ENCODE results near the gene KLK6. TPM values are rescaled to one million over a fixed set of nuclear protein-coding genes. Genes with fewer than 3 reads are reported as not detected.
A peak's percentile ranks its signal among the peaks of the same experiment; 100 is the strongest.

Gene KLK6
- polyA plus RNA-seq, 3 donors, result not detected

DNA sequence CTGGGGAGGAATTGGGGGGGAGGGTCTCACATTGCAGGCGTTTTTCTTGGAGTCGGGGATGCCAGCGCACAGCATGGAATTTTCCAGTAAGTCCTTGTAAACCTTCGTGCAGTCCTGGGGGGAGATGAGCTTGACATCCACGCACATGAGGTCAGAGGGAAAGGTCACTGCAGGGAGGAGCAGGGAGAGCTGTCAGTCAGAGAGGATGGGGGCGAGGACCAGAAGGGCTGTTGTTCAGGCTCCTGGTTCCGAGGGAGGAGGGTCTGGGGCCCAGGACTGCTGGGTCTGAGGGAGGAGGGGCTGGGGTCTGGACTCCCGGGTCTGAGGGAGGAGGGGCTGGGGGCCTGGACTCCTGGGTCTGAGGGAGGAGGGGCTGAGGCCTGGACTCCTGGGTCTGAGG is 10.4 kb upstream of the KLK6 start:
- H4K20me1 ChIP-seq (ENCODE audit: insufficient read depth, low read length), result no peaks in the 10 kb centered on the region
- TF ChIP-seq, protein P1, sequence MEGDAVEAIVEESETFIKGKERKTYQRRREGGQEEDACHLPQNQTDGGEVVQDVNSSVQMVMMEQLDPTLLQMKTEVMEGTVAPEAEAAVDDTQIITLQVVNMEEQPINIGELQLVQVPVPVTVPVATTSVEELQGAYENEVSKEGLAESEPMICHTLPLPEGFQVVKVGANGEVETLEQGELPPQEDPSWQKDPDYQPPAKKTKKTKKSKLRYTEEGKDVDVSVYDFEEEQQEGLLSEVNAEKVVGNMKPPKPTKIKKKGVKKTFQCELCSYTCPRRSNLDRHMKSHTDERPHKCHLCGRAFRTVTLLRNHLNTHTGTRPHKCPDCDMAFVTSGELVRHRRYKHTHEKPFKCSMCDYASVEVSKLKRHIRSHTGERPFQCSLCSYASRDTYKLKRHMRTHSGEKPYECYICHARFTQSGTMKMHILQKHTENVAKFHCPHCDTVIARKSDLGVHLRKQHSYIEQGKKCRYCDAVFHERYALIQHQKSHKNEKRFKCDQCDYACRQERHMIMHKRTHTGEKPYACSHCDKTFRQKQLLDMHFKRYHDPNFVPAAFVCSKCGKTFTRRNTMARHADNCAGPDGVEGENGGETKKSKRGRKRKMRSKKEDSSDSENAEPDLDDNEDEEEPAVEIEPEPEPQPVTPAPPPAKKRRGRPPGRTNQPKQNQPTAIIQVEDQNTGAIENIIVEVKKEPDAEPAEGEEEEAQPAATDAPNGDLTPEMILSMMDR (IDR thresholded peaks at IDR 0.05), result no peak
- H3K4me3 ChIP-seq (replicated peaks in 1 of 3; ENCODE audit: low read depth in 2 of 3, low read length in 3 of 3), result no peak overlapping the region
- H3K27ac ChIP-seq (ENCODE audit: low read depth in 1 of 2, low read length in 2 of 2), result no peak overlapping the region
- peaks cover 0 to 7% of the 10 kb centered on the region in 2 donors for H3K27me3 ChIP-seq (ENCODE audit: control insufficient read depth in 2 of 2, insufficient read depth in 2 of 2, low read length in 2 of 2)
- intact Hi-C loops (cut with micrococcal nuclease), result no loop called here
- H3K79me2 ChIP-seq (ENCODE audit: insufficient read depth, low read length), result no peaks in the 10 kb centered on the region
- no peaks in the 10 kb centered on the region for H3K36me3 ChIP-seq (replicated peaks in 1 of 2; ENCODE audit: control insufficient read depth in 1 of 2, insufficient read depth in 2 of 2, low read length in 2 of 2)
- 53% methylated on average over 8 of the region's 8 CpGs for WGBS (ENCODE audit: insufficient coverage)
- no peak overlapping the region for H3K4me2 ChIP-seq (replicated peaks; ENCODE audit: extremely low read depth, low read length, poor library complexity, severe bottlenecking)
- H2AFZ ChIP-seq (ENCODE audit: insufficient read depth, low read depth, low read length, poor library complexity, severe bottlenecking), result no peak overlapping the region
- H3K4me3 Mint-ChIP-seq, result no peak overlapping the region
- H3K36me3 Mint-ChIP-seq, result no peaks in the 10 kb centered on the region
- no peak overlapping the region for H3K9ac ChIP-seq (ENCODE audit: insufficient read depth, low read length, poor library complexity, severe bottlenecking)
- no peaks in the 10 kb centered on the region for H3K4me1 ChIP-seq (ENCODE audit: control insufficient read depth in 1 of 2, insufficient read depth in 2 of 2, low read length in 2 of 2)
- H3K27ac Mint-ChIP-seq, result no peak overlapping the region
- DNase-seq, result no peak
- H3K4me1 Mint-ChIP-seq, result no peaks in the 10 kb centered on the region
- H3K9me3 Mint-ChIP-seq, result peaks cover 0 to 5% (median 1%) of the 10 kb centered on the region in 7 donors
- no peaks in the 10 kb centered on the region for H3K9me3 ChIP-seq (replicated peaks in 1 of 2; ENCODE audit: control insufficient read depth in 1 of 2, insufficient read depth in 1 of 2, low read length in 2 of 2)
- H3K27me3 Mint-ChIP-seq (ENCODE audit: low read depth in 3 of 3), result peaks cover 24 to 43% (median 25%) of the 10 kb centered on the region in 3 donors

DNA sequence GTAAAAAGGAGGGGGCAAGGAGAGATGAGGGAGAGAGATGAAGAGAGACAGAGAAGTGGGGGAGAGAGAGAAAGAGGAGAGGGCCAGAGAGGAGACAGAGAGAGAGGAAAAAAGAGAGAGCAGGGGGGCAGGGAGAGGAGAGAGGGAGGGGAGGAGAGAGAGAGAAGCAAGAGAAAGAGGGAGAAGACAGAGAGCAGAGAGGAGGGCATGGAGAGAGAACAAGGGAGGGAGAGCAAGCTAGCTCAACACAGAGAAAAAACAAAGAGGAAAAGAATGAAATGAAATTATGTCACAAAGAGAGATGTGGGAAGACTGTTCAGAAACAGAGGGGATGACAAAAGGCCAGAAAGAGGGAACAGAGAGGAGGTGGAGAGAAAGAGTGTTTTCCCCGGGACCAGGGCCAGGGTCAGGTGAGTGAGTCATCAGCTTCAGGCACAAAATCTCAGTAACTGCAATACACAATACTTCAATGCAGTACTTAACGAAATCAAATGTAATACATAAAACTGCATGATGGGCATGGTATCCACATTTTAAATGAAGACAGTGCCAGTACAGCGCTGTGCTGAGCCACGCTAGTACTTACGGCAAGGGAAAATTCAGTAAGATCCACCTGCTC is 9.5 kb upstream of the KLK6 start:
- intact Hi-C loops (cut with micrococcal nuclease), result no loop called here

More for the DNA sequence above, 9.5 kb upstream of the KLK6 start:
- Mint-ChIP-seq H3K36me3 (no peaks in the 10 kb centered on the region), H3K4me3 (no peak overlapping the region), H3K27me3 (ENCODE audit: low read depth in 3 of 3) (peaks cover 16 to 35% (median 19%) of the 10 kb centered on the region in 3 donors), H3K4me1 (no peaks in the 10 kb centered on the region), H3K9me3 (peaks cover 0 to 5% (median 0%) of the 10 kb centered on the region in 7 donors), H3K27ac (peak overlapping the region in 1 of 7 donors; percentile 11)
- H3K9ac ChIP-seq (ENCODE audit: insufficient read depth, low read length, poor library complexity, severe bottlenecking), result no peak overlapping the region
- no peaks in the 10 kb centered on the region for H3K9me3 ChIP-seq (replicated peaks in 1 of 2; ENCODE audit: control insufficient read depth in 1 of 2, insufficient read depth in 1 of 2, low read length in 2 of 2)
- H3K4me2 ChIP-seq (replicated peaks; ENCODE audit: extremely low read depth, low read length, poor library complexity, severe bottlenecking), result no peak overlapping the region
- H3K27me3 ChIP-seq (ENCODE audit: control insufficient read depth in 2 of 2, insufficient read depth in 2 of 2, low read length in 2 of 2), result peaks cover 0 to 5% of the 10 kb centered on the region in 2 donors
- H3K27ac ChIP-seq (ENCODE audit: low read depth in 1 of 2, low read length in 2 of 2), result no peak overlapping the region
- no peak overlapping the region for H2AFZ ChIP-seq (ENCODE audit: insufficient read depth, low read depth, low read length, poor library complexity, severe bottlenecking)
- DNase-seq, result no peak
- H3K36me3 ChIP-seq (replicated peaks in 1 of 2; ENCODE audit: control insufficient read depth in 1 of 2, insufficient read depth in 2 of 2, low read length in 2 of 2), result no peaks in the 10 kb centered on the region
- TF ChIP-seq, protein P1 (IDR thresholded peaks at IDR 0.05), result no peak
- no peaks in the 10 kb centered on the region for H3K4me1 ChIP-seq (ENCODE audit: control insufficient read depth in 1 of 2, insufficient read depth in 2 of 2, low read length in 2 of 2)
- H4K20me1 ChIP-seq (ENCODE audit: insufficient read depth, low read length), result no peaks in the 10 kb centered on the region
- no peak overlapping the region for H3K4me3 ChIP-seq (replicated peaks in 1 of 3; ENCODE audit: low read depth in 2 of 3, low read length in 3 of 3)
- WGBS (ENCODE audit: insufficient coverage), result 69% methylated on average over 3 of the region's 5 CpGs
- no peaks in the 10 kb centered on the region for H3K79me2 ChIP-seq (ENCODE audit: insufficient read depth, low read length)
